Measurements from ENCODE around the gene PDGFB.

DNA sequence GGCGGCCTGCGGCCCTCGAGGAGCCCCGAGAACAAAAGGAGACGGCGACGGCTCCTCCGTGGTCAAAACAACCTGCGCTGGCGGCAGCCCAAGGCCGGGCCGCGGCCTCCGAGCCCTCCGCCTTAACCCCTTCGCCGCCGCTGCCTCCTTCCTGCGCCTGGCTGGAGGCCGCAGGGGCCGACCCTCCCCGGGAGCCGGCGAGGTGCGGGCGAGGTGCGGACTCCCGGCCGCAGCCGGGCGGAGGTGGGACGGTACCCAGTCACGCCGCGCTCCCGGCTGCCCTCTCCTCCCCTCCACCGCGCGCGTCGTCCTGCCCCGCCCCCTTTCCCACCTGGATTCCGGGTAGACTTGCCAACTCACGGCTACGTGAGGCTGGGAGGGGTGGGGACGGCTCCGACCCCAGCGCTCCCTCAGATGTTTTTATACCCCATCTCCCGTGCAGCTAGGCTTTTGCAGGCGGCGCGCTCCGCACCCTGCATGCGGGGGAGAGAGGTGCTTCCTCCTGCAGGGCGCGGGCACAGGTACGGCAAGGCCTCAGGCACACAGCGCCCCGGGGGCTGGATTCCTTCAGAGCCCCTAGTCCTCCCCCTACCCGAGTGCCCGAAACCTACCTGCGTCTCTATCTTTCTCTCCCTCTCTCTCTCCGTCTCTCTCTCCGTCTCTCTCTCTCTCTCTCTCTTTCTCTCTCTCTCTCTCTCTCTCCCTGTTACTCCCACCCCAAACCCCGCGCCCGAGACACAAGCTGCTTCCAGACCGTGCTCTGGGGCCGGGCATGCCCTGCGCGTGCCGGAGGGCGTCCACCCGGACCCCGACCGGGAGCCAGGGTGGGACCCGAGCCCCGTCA, 2.0 kb downstream of the PDGFB start:
- TF ChIP-seq CTCF (IDR thresholded peaks at IDR 0.05), result no peak
- no peak for TF ChIP-seq POLR2A (IDR thresholded peaks at IDR 0.05)
- no peak for TF ChIP-seq POLR2AphosphoS5 (IDR thresholded peaks at IDR 0.05)
- no peak for TF ChIP-seq EP300 (IDR thresholded peaks at IDR 0.05)

Data from sigmoid colon (tissue), 4 donors.